ENCODE measurements around the gene MTA1.

Gene MTA1

GRCh38 chr14:105419195-105420091, at the start of gene MTA1:
Gene MTA1 (plus strand): TSS chr14:105419827. CDS start chr14:105420036, 209 bp downstream.
- DNase-seq (ENCODE audit: low spot score): peak; percentile 43

- no peak for DNase-seq (ENCODE audit: low spot score)
These were observed 45.2 kb upstream of the MTA1 start for GRCh38 chr14:105374389-105374788.

- DNase-seq (ENCODE audit: low spot score): peak; percentile 58
These were observed 44.0 kb upstream of the MTA1 start for GRCh38 chr14:105375635-105376057.

- DNase-seq (ENCODE audit: low spot score): no peak
These were observed 42.8 kb upstream of the MTA1 start for GRCh38 chr14:105376521-105377440.

- DNase-seq (ENCODE audit: low spot score): no peak
These were observed 42.0 kb upstream of the MTA1 start for GRCh38 chr14:105377555-105378182.

- no peak for DNase-seq (ENCODE audit: low spot score)
These were observed 41.4 kb upstream of the MTA1 start for GRCh38 chr14:105378199-105378598.

GRCh38 chr14:105378873-105379685, 40.5 kb upstream of the MTA1 start:
- no peak for DNase-seq (ENCODE audit: low spot score)

GRCh38 chr14:105379946-105380345, 39.7 kb upstream of the MTA1 start:
- no peak for DNase-seq (ENCODE audit: low spot score)

GRCh38 chr14:105380756-105381155, 38.9 kb upstream of the MTA1 start:
- no peak for DNase-seq (ENCODE audit: low spot score)

GRCh38 chr14:105381446-105382342, 37.9 kb upstream of the MTA1 start:
- no peak for DNase-seq (ENCODE audit: low spot score)

GRCh38 chr14:105382343-105383082, 37.1 kb upstream of the MTA1 start:
- no peak for DNase-seq (ENCODE audit: low spot score)

GRCh38 chr14:105383083-105383730, 36.4 kb upstream of the MTA1 start:
- DNase-seq (ENCODE audit: low spot score): no peak

- DNase-seq (ENCODE audit: low spot score): no peak
These were observed 35.5 kb upstream of the MTA1 start for GRCh38 chr14:105384041-105384557.

GRCh38 chr14:105384605-105385321, 34.9 kb upstream of the MTA1 start:
- no peak for DNase-seq (ENCODE audit: low spot score)

GRCh38 chr14:105385322-105385637, 34.3 kb upstream of the MTA1 start:
- DNase-seq (ENCODE audit: low spot score): no peak

GRCh38 chr14:105385698-105386365, 33.8 kb upstream of the MTA1 start:
- DNase-seq (ENCODE audit: low spot score): no peak

GRCh38 chr14:105386581-105387529, 32.8 kb upstream of the MTA1 start:
- DNase-seq (ENCODE audit: low spot score): no peak
